WTC11 (cell line): ENCODE results near the gene OR51L1. TPM values are rescaled to one million over a fixed set of nuclear protein-coding genes. Genes with fewer than 3 reads are reported as not detected.

ENCODE experiments used
- ATAC-seq: fragments of 200-7000 bp; cut with Tn5 transposase; 2 replicates; pipeline ENCODE4 v1.10.0; 2021; ENCODE audit warnings: mild to moderate bottlenecking, moderate library complexity
- CTCF ChIA-PET: fragments of 300-600 bp; sonication (Branson Sonifier 250); formaldehyde crosslinking; loops from one replicate; lab custom pipeline; 2021; ENCODE audit warnings: antibody characterized with exemption; lab: Charles Lee
- POLR2A ChIA-PET: fragments of 350-600 bp; sonication (Branson Sonifier 250); formaldehyde crosslinking; loops from one replicate; lab custom pipeline; 2021; ENCODE audit warnings: antibody characterized with exemption; lab: Charles Lee
- DNase-seq: peaks from one replicate; pipeline ENCODE4 v3.0.0; 2021; ENCODE audit warnings: low spot score
- H3K27ac Mint-ChIP-seq: 2 replicates; pipeline ENCODE4 v1.8.0; 2021; ENCODE audit warnings: mixed read lengths
- H3K27me3 Mint-ChIP-seq: 2 replicates; pipeline ENCODE4 v1.8.0; 2021; ENCODE audit warnings: low read depth, mild to moderate bottlenecking, moderate library complexity, mixed read lengths
- H3K36me3 Mint-ChIP-seq: 2 replicates; pipeline ENCODE4 v1.8.0; 2021; ENCODE audit warnings: mixed read lengths
- H3K4me1 Mint-ChIP-seq: 2 replicates; pipeline ENCODE4 v1.8.0; 2022; ENCODE audit warnings: mixed read lengths
- H3K4me3 Mint-ChIP-seq: 2 replicates; pipeline ENCODE4 v1.8.0; 2021; ENCODE audit warnings: mild to moderate bottlenecking, moderate library complexity, mixed read lengths
- H3K9me3 Mint-ChIP-seq: 2 replicates; pipeline ENCODE4 v1.8.0; 2021; ENCODE audit warnings: mixed read lengths
- AFF4 ChIP-seq: sonication (generic); formaldehyde crosslinking; IDR thresholded peaks from 2 replicates; pipeline ENCODE4 v1.8.1; 2023; ENCODE audit warnings: mild to moderate bottlenecking, missing genetic modification reagents, borderline replicate concordance
- E2F1 ChIP-seq: sonication (generic); formaldehyde crosslinking; IDR thresholded peaks from 2 replicates; pipeline ENCODE4 v1.8.0; 2022; ENCODE audit warnings: mild to moderate bottlenecking, missing genetic modification reagents
- FOXP4 ChIP-seq: sonication (generic); formaldehyde crosslinking; IDR thresholded peaks from 2 replicates; pipeline ENCODE4 v1.8.0; 2022; ENCODE audit warnings: mild to moderate bottlenecking, missing genetic modification reagents
- GABPB1 ChIP-seq: sonication (generic); formaldehyde crosslinking; IDR thresholded peaks from 2 replicates; pipeline ENCODE4 v1.8.1; 2023; ENCODE audit warnings: mild to moderate bottlenecking, missing genetic modification reagents
- HMGA2 ChIP-seq: fragments of 250-450 bp; sonication (Bioruptor Pico); IDR thresholded peaks from 2 replicates; pipeline ENCODE4 v1.4.0; 2021; ENCODE audit warnings: mild to moderate bottlenecking, moderate library complexity
- IRF1 ChIP-seq: sonication (generic); formaldehyde crosslinking; IDR thresholded peaks from 2 replicates; pipeline ENCODE4 v1.8.0; 2023; ENCODE audit warnings: missing genetic modification reagents
- JUN ChIP-seq: sonication (generic); formaldehyde crosslinking; IDR thresholded peaks from 2 replicates; pipeline ENCODE4 v1.8.0; 2023; ENCODE audit warnings: mild to moderate bottlenecking, missing genetic modification reagents
- MLX ChIP-seq: sonication (generic); formaldehyde crosslinking; IDR thresholded peaks from 2 replicates; pipeline ENCODE4 v1.8.1; 2023; ENCODE audit warnings: mild to moderate bottlenecking, missing genetic modification reagents, moderate library complexity
- NFATC4 ChIP-seq: fragments of 250-450 bp; sonication (Bioruptor Pico); IDR thresholded peaks from 2 replicates; pipeline ENCODE4 v1.9.0; 2021; ENCODE audit warnings: mild to moderate bottlenecking
- NFE2L1 ChIP-seq: sonication (generic); formaldehyde crosslinking; IDR thresholded peaks from 2 replicates; pipeline ENCODE4 v1.8.1; 2023; ENCODE audit warnings: missing genetic modification reagents
- NR1H2 ChIP-seq: sonication (generic); formaldehyde crosslinking; IDR thresholded peaks from 2 replicates; pipeline ENCODE4 v1.9.0; 2021; ENCODE audit warnings: mild to moderate bottlenecking, moderate library complexity, missing genetic modification reagents
- RELA ChIP-seq: sonication (generic); formaldehyde crosslinking; IDR thresholded peaks from 2 replicates; pipeline ENCODE4 v1.8.1; 2022; ENCODE audit warnings: missing genetic modification reagents, mild to moderate bottlenecking, borderline replicate concordance
- TCF7 ChIP-seq: sonication (generic); formaldehyde crosslinking; IDR thresholded peaks from 2 replicates; pipeline ENCODE4 v1.8.0; 2022; ENCODE audit warnings: mild to moderate bottlenecking, low read depth, missing genetic modification reagents, moderate library complexity
- TEAD1 ChIP-seq: sonication (generic); formaldehyde crosslinking; IDR thresholded peaks from 2 replicates; pipeline ENCODE4 v1.8.0; 2022; ENCODE audit warnings: mild to moderate bottlenecking, missing genetic modification reagents
- ZNF121 ChIP-seq: sonication (generic); formaldehyde crosslinking; IDR thresholded peaks from 2 replicates; pipeline ENCODE4 v1.8.0; 2023; ENCODE audit warnings: missing genetic modification reagents
- ZNF232 ChIP-seq: sonication (generic); formaldehyde crosslinking; IDR thresholded peaks from 2 replicates; pipeline ENCODE4 v1.8.0; 2022; ENCODE audit warnings: mild to moderate bottlenecking, missing genetic modification reagents
- ZNF416 ChIP-seq: fragments of 250-450 bp; sonication (Bioruptor Pico); IDR thresholded peaks from 2 replicates; pipeline ENCODE4 v1.9.0; 2021; ENCODE audit warnings: mild to moderate bottlenecking, inconsistent platforms
- ZSCAN18 ChIP-seq: fragments of 250-450 bp; sonication (Bioruptor Pico); IDR thresholded peaks from 2 replicates; pipeline ENCODE4 v2.1.2; 2022; ENCODE audit warnings: mild to moderate bottlenecking, moderate library complexity
- total RNA-seq: library from RNA; stranded (reverse); gene quantifications from 3 replicates; pipeline ENCODE4 v1.2.3, GENCODE V29; 2021
- TF ChIP-seq, protein P1 (sequence below): sonication (generic); formaldehyde crosslinking; IDR thresholded peaks from 2 replicates; pipeline ENCODE4 v1.8.1; 2023; ENCODE audit warnings: mild to moderate bottlenecking, moderate library complexity, missing genetic modification reagents

The OR51L1 gene
- total RNA-seq, 1 experiment from 2014 or later = not detected

DNA sequence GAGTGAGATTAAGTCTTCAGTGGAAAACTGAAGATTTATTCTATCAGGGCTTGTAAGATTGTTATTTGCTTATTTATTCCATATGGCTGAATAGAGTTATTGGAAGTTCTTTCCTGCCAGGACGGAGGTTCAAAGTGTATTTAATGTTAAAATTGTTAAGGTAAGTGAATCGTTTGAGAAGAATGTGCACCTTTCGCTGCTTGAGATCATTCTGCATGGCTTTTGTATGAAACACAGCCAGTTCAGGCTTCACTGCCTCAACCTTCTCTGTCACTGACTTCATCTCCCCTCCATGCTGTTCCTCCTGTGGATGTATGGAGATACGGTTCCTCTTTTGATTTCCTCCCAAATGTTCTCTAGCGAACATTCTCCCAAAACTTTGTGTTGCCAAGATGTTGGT is 19.2 kb upstream of the OR51L1 start:
- CTCF ChIA-PET = no interaction called here
- TF ChIP-seq RELA (CRISPR knock-in tag) (no peak), FOXP4 (CRISPR knock-in tag) (no peak), IRF1 (CRISPR knock-in tag) (no peak), NFATC4 (no peak), AFF4 (no peak), JUN (no peak), TCF7 (CRISPR knock-in tag) (no peak), ZNF416 (CRISPR knock-in tag) (no peak), HMGA2 (CRISPR knock-in tag) (no peak), ZNF121 (CRISPR knock-in tag) (no peak), NFE2L1 (CRISPR knock-in tag) (no peak), NR1H2 (CRISPR knock-in tag) (no peak), ZSCAN18 (CRISPR knock-in tag) (no peak), MLX (CRISPR knock-in tag) (no peak), TEAD1 (CRISPR knock-in tag) (no peak)
- TF ChIP-seq, protein P1, sequence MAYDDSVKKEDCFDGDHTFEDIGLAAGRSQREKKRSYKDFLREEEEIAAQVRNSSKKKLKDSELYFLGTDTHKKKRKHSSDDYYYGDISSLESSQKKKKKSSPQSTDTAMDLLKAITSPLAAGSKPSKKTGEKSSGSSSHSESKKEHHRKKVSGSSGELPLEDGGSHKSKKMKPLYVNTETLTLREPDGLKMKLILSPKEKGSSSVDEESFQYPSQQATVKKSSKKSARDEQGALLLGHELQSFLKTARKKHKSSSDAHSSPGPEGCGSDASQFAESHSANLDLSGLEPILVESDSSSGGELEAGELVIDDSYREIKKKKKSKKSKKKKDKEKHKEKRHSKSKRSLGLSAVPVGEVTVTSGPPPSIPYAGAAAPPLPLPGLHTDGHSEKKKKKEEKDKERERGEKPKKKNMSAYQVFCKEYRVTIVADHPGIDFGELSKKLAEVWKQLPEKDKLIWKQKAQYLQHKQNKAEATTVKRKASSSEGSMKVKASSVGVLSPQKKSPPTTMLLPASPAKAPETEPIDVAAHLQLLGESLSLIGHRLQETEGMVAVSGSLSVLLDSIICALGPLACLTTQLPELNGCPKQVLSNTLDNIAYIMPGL = no peak
- TF ChIP-seq, all 79 proteins: peak for 0
- POLR2A ChIA-PET = no interaction called here
- Mint-ChIP-seq H3K9me3 (peaks cover 4% of the 10 kb centered on the region), H3K4me1 (no peaks in the 10 kb centered on the region), H3K36me3 (no peaks in the 10 kb centered on the region), H3K4me3 (no peak overlapping the region), H3K27me3 (no peaks in the 10 kb centered on the region; the same call in 1 of the 2 replicates), H3K27ac (no peak overlapping the region)
- DNase-seq (no peak), ATAC-seq (no peak)

- Mint-ChIP-seq H3K36me3 (no peaks in the 10 kb centered on the region), H3K27ac (no peak overlapping the region), H3K9me3 (peaks cover 4% of the 10 kb centered on the region), H3K27me3 (no peaks in the 10 kb centered on the region; the same call in 1 of the 2 replicates), H3K4me1 (no peaks in the 10 kb centered on the region), H3K4me3 (no peak overlapping the region)
- ChIA-PET POLR2A (no interaction called here), CTCF (no interaction called here)
- DNase-seq = no peak
- no peak for ATAC-seq
- TF ChIP-seq TCF7 (CRISPR knock-in tag) = no peak
- TF ChIP-seq GABPB1 (CRISPR knock-in tag) = no peak
- TF ChIP-seq TEAD1 (CRISPR knock-in tag) = no peak
- TF ChIP-seq ZSCAN18 (CRISPR knock-in tag) = no peak
- TF ChIP-seq, protein P1 = no peak
- no peak for TF ChIP-seq ZNF232 (CRISPR knock-in tag)
- no peak for TF ChIP-seq E2F1 (CRISPR knock-in tag)
- TF ChIP-seq IRF1 (CRISPR knock-in tag) = no peak
Measured at GRCh38 chr11:4979036-4979435, 15.6 kb upstream of the OR51L1 start.
